Measurements from ENCODE around the gene RACGAP1.

RACGAP1 gene

GRCh38 chr12:49968471-49968870 lies 56.8 kb downstream of the RACGAP1 start:
- DNase-seq (ENCODE audit: low read depth): no peak

GRCh38 chr12:49967777-49968250 lies 57.5 kb downstream of the RACGAP1 start:
- no peak for DNase-seq (ENCODE audit: low read depth)

GRCh38 chr12:49967042-49967776 lies 58.1 kb downstream of the RACGAP1 start:
- DNase-seq (ENCODE audit: low read depth): peak; percentile 83

GRCh38 chr12:49966511-49967041 lies 58.7 kb downstream of the RACGAP1 start:
- no peak for DNase-seq (ENCODE audit: low read depth)

GRCh38 chr12:49965836-49966235 lies 59.5 kb downstream of the RACGAP1 start:
- DNase-seq (ENCODE audit: low read depth): no peak

- DNase-seq (ENCODE audit: low read depth): no peak
Observed at GRCh38 chr12:49964849-49965624, 60.3 kb downstream of the RACGAP1 start.

- no peak for DNase-seq (ENCODE audit: low read depth)
Observed at GRCh38 chr12:49963976-49964815, 61.1 kb downstream of the RACGAP1 start.

- DNase-seq (ENCODE audit: low read depth): no peak
Observed at GRCh38 chr12:49962861-49963765, 62.2 kb downstream of the RACGAP1 start.

- DNase-seq (ENCODE audit: low read depth): no peak
Observed at GRCh38 chr12:49961993-49962764, 63.1 kb downstream of the RACGAP1 start.

- DNase-seq (ENCODE audit: low read depth): no peak
Observed at GRCh38 chr12:49961111-49961922, 64.0 kb downstream of the RACGAP1 start, which contains the start of gene AQP5. AQP5 (plus strand) TSS chr12:49961872; CDS start chr12:49962018, 146 bp downstream.

- no peak for DNase-seq (ENCODE audit: low read depth)
Observed at GRCh38 chr12:49960474-49961110, 64.7 kb downstream of the RACGAP1 start.

GRCh38 chr12:49959685-49960473 lies 65.4 kb downstream of the RACGAP1 start:
- DNase-seq (ENCODE audit: low read depth): no peak

GRCh38 chr12:49957570-49957967 lies 67.7 kb downstream of the RACGAP1 start:
- no peak for DNase-seq (ENCODE audit: low read depth)

- no peak for DNase-seq (ENCODE audit: low read depth)
Observed at GRCh38 chr12:49956663-49957569, 68.4 kb downstream of the RACGAP1 start.

GRCh38 chr12:49955899-49956662 lies 69.2 kb downstream of the RACGAP1 start:
- DNase-seq (ENCODE audit: low read depth): no peak
